22Rv1 (cell line): Measurements from ENCODE around the gene C1R.
A peak's percentile ranks its signal among the peaks of the same experiment; 100 is the strongest.

ENCODE experiments used
- H3K27ac ChIP-seq: fragments of 450-650 bp; 2 replicates; pipeline ENCODE4 v1.5.1; 2017
- ZFX ChIP-seq: fragments of 450-650 bp; IDR thresholded peaks from 2 replicates; pipeline ENCODE4 v1.6.1; 2017; ENCODE audit warnings: antibody characterized with exemption, borderline replicate concordance
- TF ChIP-seq, protein P1 (sequence below): fragments of 450-650 bp; IDR thresholded peaks from 2 replicates; pipeline ENCODE4 v1.5.1; 2017; ENCODE audit warnings: mild to moderate bottlenecking

The C1R gene

DNA sequence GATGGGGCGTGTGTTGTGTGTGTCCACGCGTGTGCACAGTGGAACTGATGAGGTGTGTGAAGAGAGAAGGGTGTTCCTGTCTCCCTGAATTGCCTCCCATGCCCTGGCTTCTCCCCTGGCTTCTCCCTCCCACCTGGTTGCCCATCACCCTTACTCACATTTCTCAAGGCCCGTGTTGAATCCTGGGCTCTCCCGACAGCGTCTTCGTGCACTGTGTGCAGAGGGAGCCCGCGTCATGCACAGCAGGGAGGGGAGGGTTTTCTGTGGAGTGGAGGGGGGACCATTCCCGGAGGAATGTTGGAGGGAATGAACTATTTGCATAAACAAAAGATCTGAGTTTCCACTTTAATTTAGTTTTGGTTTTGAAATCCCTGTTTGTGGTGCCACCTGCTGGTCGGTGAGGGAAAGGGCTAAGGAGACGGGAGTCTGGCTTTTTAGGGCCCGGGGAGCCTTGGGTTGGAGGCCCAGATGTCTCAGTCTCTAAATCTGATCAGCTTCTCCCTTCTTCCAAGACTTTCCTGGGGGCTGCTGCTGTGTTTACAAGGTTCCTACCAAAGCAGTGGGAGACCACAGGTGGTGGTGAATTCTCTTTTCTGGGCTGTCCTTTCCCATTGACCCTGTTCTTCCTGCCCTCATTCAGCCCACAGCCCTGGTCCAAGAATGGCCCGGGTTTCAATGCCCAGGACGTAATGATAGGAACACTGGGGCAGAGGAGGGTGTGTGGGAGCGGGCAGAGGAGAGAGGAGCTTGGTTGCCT, at the start of gene C1R:
Gene C1R, minus strand, starts transcription at position 217 of the 757 bp plus-strand sequence. Its CDS starts 57 bp downstream, at position 160.
- TF ChIP-seq, protein P1, sequence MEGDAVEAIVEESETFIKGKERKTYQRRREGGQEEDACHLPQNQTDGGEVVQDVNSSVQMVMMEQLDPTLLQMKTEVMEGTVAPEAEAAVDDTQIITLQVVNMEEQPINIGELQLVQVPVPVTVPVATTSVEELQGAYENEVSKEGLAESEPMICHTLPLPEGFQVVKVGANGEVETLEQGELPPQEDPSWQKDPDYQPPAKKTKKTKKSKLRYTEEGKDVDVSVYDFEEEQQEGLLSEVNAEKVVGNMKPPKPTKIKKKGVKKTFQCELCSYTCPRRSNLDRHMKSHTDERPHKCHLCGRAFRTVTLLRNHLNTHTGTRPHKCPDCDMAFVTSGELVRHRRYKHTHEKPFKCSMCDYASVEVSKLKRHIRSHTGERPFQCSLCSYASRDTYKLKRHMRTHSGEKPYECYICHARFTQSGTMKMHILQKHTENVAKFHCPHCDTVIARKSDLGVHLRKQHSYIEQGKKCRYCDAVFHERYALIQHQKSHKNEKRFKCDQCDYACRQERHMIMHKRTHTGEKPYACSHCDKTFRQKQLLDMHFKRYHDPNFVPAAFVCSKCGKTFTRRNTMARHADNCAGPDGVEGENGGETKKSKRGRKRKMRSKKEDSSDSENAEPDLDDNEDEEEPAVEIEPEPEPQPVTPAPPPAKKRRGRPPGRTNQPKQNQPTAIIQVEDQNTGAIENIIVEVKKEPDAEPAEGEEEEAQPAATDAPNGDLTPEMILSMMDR = peak; percentile 97
- TF ChIP-seq ZFX = no peak
- no peak within 1 kb of the TSS for H3K27ac ChIP-seq

DNA sequence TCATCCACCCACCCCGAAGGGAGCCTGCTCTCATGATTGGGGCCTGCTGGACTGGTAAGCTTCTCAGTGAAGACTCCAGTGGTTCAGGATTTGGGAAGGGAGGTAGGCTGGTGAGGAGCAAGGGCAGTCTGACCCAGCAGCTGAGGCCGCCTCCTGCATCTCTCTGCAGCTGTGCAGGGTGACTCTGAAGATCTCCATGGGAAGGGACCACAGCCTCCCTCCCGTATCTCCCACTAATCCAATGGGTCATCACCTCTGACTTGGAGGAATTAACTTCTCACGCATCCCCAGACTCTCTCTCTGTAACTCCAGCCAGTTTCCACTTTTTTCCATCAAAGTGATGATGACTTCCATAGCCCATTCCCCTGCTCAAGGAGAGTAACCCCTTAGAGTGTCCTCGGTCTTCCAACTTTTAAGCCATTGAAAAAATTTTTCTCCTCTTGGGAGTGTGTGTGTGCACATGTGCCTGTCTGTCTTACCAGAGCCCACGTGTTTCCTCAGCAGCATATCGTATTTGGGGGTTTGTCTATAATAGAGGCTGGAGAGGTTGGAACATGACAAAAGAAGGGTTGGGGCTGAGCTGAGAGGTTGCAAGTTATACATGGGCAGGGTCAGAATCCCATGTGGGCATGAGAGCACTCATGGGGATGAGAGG, 49.2 kb upstream of the C1R start:
- TF ChIP-seq, protein P1 = no peak
- no peak for TF ChIP-seq ZFX
- H3K27ac ChIP-seq = no peak overlapping the region

DNA sequence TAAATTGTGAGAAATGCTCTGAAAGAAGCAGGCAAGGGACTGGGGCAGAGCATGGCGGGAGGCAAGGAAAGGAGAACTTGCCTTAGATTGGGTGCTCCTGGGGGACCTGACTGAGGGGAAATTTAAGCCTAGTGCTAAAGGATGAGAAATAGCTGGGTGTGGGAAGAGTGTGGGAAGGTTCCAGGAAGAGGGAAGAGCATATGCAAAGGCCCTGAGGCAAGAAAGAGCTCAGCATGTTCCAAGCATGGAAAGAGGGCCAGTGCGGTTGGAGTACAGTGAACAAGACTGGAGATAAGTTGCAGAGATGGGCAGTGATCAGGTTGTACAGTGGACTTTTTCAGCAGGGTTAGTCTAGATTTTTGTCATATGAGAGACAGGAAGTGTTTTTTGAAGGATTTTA, 47.0 kb upstream of the C1R start:
- TF ChIP-seq, protein P1 = no peak
- no peak for TF ChIP-seq ZFX

DNA sequence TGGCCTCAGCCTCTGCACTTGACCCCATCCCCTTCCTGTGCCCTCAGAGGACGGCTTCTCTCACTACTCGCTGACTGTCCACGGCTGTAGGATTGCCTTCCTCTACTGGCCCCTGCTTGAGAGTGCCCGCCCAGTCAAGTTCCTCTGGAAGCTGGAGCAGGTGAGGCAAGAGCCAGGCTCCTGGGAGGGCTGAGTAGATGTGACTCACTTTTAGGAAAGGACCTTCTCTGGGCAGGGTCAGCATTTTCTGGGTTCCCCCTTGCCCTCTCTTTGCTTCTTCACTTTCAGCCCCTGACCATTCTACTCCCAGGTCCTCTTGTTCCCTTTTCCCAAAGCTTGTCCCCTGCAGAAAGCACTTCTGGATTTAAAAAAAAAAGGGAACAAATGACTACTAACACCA, 45.7 kb upstream of the C1R start:
- no peak overlapping the region for H3K27ac ChIP-seq
- TF ChIP-seq, protein P1 = no peak

More for the DNA sequence above, 47.0 kb upstream of the C1R start:
- no peak overlapping the region for H3K27ac ChIP-seq

DNA sequence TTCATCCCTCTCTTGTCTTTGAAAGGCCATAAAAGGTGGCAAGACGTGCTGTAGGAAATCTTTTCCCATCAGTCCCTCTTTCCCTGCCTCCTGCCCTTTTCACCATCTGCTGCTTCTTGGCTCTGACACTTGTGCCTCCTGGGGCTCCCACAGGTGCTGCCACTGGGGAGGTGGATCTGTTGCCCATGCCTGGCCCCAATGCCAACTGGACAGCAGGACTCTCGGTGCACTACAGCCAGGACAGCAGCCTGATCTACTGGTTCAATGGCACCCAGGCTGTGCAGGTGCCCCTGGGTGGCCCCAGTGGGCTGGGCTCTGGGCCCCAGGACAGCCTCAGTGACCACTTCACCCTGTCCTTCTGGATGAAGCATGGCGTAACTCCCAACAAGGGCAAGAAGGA, 44.4 kb upstream of the C1R start:
- H3K27ac ChIP-seq = no peak overlapping the region

DNA sequence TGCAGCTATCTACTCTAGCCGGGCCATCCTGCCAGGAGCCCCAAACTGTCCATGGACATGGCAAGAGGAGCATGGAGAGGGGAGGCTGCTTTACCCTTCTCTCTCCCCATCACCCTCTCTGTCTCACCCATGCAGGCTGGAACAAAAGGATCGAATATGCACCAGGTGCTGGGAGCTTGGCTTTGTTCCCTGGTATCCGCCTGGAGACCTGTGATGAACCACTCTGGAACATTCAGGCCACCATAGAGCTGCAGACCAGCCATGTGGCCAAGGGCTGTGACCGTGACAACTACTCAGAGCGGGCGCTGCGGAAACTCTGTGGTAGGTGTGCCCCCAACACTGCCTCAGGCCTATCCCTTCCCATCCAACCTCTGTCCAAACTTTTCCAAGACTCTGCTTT, 43.8 kb upstream of the C1R start:
- TF ChIP-seq, protein P1 = no peak
- no peak for TF ChIP-seq ZFX
- no peak overlapping the region for H3K27ac ChIP-seq

More for the DNA sequence above, 44.4 kb upstream of the C1R start:
- no peak for TF ChIP-seq ZFX
- TF ChIP-seq, protein P1 = no peak

DNA sequence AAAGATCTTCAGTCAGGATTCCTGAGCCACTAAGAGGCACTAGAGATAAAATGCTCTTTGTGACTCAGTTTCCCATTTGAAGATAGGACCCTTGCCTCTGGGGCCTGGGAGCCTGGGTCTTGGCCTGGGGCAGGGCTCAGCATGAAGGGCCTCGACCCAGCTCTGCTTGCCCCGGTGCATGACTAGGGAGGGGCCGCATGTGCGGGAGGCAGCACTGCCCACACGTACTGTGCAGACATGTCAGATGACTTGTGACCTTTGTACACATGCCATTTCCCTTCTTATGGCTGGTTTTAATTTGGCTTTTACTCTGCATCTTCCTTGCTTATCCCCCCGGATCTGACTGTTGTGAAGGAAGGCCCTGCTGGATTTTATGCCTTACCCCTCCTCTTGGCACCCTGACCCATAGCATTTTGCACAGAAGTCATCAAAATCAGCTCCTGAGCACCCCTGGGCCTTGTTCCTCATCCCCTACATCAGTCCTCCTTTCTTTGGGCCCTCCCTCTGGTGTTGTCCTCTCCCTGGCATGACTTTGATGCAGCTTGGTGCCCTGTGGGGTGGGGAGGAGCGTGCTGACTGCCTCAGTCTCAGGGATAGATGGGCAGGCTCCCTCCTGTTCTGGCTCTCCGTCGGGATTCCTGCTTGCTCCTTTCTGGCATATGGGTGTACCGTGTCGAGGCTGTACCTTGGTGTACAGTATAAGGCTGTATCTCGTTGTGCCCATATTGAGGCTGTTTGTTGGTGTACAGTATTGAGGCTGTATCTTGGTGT, 42.3 kb upstream of the C1R start:
- TF ChIP-seq, protein P1 = no peak
- no peak for TF ChIP-seq ZFX
- no peak overlapping the region for H3K27ac ChIP-seq
